Measurements from ENCODE around the gene MUL1.
"Not testable (repeated sequence)": the region's sequence is repeated elsewhere in the genome, so short reads cannot be mapped to it uniquely, and the experiment has no call there.

MUL1 gene

DNA sequence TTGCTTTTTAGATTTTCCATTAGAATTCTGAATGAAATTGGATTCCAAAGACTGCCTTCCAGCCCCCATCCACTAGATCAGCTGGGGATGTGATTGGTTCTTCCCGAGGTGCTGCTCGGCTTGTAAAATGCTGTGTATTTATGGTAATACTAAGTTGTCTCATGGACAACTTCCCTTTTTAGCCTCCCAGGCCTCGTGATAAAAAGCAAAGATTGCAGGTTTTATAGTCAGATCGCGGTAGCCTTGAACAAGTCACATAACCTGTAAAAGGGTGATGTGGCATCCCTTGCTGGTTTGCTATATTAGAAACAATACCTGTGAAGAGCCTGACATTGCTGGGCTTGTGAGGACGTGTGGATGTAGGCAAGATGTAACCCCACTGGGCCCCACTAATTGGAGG is 10.4 kb downstream of the MUL1 start:
- TF ChIP-seq ZNF274 (IDR thresholded peaks at IDR 0.05; ENCODE audit: low read depth, low read length), result no peak

DNA sequence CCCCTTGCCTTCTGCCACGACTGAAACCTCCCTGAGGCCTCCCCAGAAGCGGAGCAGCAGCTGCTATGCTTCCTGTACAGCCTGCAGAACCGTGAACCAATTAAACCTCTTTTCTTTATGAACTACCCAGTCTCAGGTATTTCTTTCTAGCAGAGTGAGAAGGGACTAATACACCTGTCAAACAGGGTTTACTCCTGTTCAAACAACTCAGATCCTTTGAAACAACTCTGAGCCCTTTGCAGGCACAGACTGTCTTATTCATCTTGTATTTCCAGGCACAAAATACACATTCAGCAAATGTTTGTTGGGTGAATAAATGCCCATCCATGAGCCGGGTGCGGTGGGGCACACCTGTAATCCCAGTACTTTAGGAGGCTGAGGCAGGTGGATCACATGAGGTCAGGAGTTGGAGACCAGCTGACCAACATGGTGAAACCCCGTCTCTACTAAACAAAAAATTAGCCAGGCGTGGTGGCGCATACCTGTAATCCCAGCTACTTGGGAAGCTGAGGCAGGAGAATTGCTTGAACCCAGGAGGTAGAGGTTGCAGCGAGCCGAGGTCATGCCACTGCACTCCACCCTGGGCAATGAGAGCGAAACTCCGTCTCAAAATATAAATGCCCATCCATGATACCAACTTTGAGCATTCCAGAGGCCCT is 11.1 kb downstream of the MUL1 start:
- H3K4me3 ChIP-seq (ENCODE audit: low read length), result not testable (repeated sequence)

More for the DNA sequence above, 10.4 kb downstream of the MUL1 start:
- no peak overlapping the region for H3K4me3 ChIP-seq (ENCODE audit: low read length)

- no peak for TF ChIP-seq ZNF274 (IDR thresholded peaks at IDR 0.05; ENCODE audit: low read depth, low read length)
- no peak overlapping the region for H3K4me3 ChIP-seq (ENCODE audit: low read length)
These were observed 11.7 kb downstream of the MUL1 start for GRCh38 chr1:20496241-20496661.

- H3K4me3 ChIP-seq (ENCODE audit: low read length), result no peak overlapping the region
- no peak for TF ChIP-seq ZNF274 (IDR thresholded peaks at IDR 0.05; ENCODE audit: low read depth, low read length)
These were observed 12.3 kb downstream of the MUL1 start for GRCh38 chr1:20495661-20496060.

DNA sequence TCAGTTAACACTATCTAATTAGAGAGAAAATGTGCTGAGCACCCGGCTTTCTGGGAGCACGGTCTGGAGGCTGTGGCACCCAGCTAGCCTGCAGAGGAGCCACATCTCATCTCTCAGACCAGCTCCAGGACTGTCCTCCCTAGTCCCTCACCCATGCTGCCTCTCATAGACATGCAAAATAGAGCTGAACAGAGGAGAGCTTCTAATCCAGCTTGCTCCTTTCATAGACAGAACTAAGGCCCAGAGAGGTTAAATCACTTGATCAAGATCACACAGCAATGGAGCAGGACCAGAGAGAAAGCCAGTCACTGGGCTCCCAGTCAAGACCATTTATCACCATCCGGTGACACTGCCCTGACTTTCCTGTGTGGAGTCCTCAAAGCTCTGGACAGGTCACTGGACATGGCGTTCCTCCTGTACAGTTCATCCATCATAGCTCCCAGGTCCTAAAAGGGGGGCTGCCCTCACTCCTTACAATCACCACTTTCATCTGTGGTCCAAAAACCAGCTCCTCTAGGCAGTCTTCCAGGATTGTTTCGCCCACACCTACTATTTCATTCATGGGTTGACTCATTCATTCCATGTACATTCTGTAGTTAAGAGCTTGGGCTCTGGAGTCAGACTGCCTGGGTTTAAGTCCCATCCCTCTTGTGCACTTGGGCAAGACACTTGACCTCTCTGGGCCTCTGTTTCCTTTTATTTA is 13.2 kb downstream of the MUL1 start:
- TF ChIP-seq ZNF274 (IDR thresholded peaks at IDR 0.05; ENCODE audit: low read depth, low read length), result no peak
- no peak overlapping the region for H3K4me3 ChIP-seq (ENCODE audit: low read length)

DNA sequence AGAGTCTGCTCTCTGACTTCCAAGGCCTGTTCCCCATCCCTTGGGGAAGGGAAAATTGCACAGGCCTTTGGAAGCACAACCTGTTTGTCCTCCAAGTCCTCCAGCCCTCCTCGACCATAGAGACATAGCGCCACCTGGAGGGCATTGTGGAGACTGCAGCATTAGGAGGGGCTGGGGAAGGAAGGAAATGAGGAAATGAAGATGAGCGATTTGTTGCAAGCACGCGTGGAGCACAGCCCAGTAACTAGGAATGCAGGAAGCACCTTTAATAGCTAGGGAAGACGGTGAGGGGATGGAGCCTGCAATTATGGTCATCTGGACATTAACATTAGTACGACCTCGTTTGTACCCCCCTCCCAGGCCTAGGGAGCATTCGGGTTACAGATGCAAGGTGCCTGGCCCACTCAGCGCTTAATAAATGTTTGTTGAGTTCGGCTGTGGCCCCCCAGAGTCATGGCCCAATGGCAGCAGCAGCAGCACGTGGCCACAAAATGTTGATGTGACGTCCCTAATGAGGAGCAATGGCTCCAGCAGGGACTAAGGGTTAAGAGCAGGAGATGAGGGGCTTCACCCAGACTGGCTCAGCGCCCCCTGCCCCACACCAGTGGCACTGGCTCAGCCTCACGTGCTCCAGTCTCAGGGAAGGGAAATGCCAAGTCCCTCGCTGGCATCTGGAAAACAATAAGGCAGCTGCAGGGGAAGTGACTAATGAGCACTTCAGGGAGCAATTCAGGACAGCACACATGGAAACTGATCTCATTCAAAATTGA is 13.9 kb downstream of the MUL1 start:
- H3K4me3 ChIP-seq (ENCODE audit: low read length), result no peak overlapping the region

GRCh38 chr1:20493309-20493708 is 14.6 kb downstream of the MUL1 start:
- H3K4me3 ChIP-seq (ENCODE audit: low read length), result no peak overlapping the region
- no peak for TF ChIP-seq ZNF274 (IDR thresholded peaks at IDR 0.05; ENCODE audit: low read depth, low read length)

More for the DNA sequence above, 13.9 kb downstream of the MUL1 start:
- no peak for TF ChIP-seq ZNF274 (IDR thresholded peaks at IDR 0.05; ENCODE audit: low read depth, low read length)

DNA sequence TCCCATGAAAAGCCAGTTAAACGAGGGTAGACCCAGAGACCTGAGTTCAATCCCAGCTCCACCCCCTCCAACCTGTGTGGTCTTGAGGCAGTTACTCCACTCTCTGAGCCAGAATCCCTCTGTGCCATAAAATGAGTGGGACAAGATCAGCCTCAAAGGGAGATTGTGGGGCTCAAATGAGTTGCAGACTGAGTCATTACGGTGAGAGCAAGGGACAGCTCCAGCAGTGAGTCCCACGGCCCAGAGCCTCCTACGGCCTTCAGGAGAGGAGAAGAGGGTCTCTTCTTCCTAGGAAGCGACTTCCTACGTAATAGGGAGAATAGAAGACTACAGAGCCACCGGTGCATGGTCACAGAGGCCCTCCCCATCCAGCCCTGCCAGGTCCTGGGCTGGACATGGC is 15.2 kb downstream of the MUL1 start:
- no peak for TF ChIP-seq ZNF274 (IDR thresholded peaks at IDR 0.05; ENCODE audit: low read depth, low read length)

DNA sequence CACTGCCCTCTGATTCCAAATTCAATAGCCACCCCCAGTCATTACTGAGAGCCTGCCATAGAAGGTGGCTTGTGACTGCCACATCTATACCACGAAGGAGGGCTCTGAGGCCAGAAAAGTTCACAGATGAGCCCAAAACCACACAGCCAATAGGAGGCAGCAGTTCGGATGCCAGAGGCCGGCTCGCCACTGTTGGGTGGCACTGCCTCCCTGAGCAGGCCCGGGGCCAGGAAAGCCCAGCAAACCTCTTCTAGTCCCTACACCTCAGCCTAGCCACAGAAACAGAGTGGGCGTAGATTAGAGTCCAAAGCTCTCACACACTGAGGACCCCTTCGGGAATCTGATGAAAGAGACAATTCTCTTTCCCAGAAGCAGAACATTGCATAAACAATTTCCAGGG is 16.1 kb downstream of the MUL1 start:
- TF ChIP-seq ZNF274 (IDR thresholded peaks at IDR 0.05; ENCODE audit: low read depth, low read length), result no peak
- H3K4me3 ChIP-seq (ENCODE audit: low read length), result no peak overlapping the region

More for the DNA sequence above, 15.2 kb downstream of the MUL1 start:
- H3K4me3 ChIP-seq (ENCODE audit: low read length), result no peak overlapping the region

- H3K4me3 ChIP-seq (ENCODE audit: low read length), result no peak overlapping the region
- TF ChIP-seq ZNF274 (IDR thresholded peaks at IDR 0.05; ENCODE audit: low read depth, low read length), result no peak
These were observed 16.8 kb downstream of the MUL1 start for GRCh38 chr1:20491178-20491577.

GRCh38 chr1:20487236-20487590 is 20.7 kb downstream of the MUL1 start:
- TF ChIP-seq ZNF274 (IDR thresholded peaks at IDR 0.05; ENCODE audit: low read depth, low read length), result no peak
- H3K4me3 ChIP-seq (ENCODE audit: low read length), result no peak overlapping the region

- no peak overlapping the region for H3K4me3 ChIP-seq (ENCODE audit: low read length)
- TF ChIP-seq ZNF274 (IDR thresholded peaks at IDR 0.05; ENCODE audit: low read depth, low read length), result no peak
These were observed 21.3 kb downstream of the MUL1 start for GRCh38 chr1:20486457-20487235.

DNA sequence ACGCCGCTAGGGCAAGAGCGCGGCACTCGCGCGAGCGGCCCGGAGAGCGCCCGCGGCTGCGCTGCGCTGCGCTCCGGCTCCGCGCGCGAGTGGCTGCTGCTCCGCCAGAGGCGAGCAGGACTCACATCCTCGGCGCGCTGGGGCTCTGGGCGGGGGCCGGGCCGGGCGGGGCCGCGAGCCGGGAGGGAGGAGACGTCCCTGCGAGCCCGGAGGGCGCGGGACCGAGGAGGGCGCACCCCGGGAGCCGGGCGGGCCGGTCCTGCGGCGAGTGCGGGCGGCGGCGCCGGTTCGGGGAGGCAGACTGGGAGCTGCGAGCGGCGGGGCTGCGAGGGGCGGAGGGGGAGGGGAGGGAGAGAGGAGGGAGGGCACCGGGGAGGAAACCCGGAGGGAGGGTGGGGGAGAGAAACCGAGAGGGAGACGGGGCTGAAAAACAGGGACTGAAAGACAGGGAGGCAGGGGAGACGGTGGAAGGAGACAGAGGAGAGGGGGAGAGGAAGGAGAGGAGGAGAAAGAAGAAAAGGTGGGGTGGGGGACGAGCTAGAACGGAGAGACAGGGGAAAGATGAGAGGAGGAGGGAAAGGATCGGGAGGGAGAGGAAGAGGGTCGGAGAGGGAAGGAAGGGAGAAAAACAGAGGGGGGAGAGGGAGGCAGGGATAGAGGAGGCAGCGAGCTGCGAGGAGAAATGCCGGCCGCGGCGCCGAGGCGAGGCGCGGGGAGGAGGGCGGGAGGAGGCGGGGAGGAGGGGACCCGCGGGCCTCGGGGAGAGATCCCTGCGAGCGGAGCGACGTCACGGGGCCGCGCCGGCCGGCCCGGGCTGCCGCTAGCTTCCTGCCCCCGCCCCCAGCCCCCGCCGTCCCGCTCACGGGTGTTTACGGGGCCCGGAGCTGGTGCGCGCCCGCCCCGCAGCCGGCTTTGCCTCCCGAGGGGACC is 22.2 kb downstream of the MUL1 start, which contains the start of gene CAMK2N1:
TSS of gene CAMK2N1 (minus strand) at position 684 of the 930 bp plus-strand sequence. CDS start 831 bp downstream, outside the sequence.
- TF ChIP-seq ZNF274 (IDR thresholded peaks at IDR 0.05; ENCODE audit: low read depth, low read length), result no peak
- peak within 1 kb of the TSS; percentile 22; the same call in 1 of the 2 replicates for H3K4me3 ChIP-seq (ENCODE audit: low read length)

Data from GM08714 (cell line).